HG03432 (cell line): ENCODE data around the gene LUZP1.

Source experiments
- ATAC-seq: cut with Tn5 transposase; IDR thresholded peaks from one replicate; pipeline ENCODE4 v1.9.1; 2021; ENCODE audit warnings: mild to moderate bottlenecking, moderate library complexity; ENCODE audit not compliant: unreplicated experiment

Gene LUZP1

GRCh38 chr1:23118407-23118806 is 50.2 kb downstream of the LUZP1 start:
- no peak for ATAC-seq

- ATAC-seq = no peak
These were observed 51.5 kb downstream of the LUZP1 start for GRCh38 chr1:23116921-23117699.

GRCh38 chr1:23116216-23116836 is 52.3 kb downstream of the LUZP1 start:
- no peak for ATAC-seq

- ATAC-seq = no peak
These were observed 54.1 kb downstream of the LUZP1 start for GRCh38 chr1:23114424-23115079.

GRCh38 chr1:23111600-23112535 is 56.8 kb downstream of the LUZP1 start:
- no peak for ATAC-seq

- ATAC-seq = no peak
These were observed 58.3 kb downstream of the LUZP1 start for GRCh38 chr1:23110391-23110790.

GRCh38 chr1:23108918-23109533 is 59.6 kb downstream of the LUZP1 start:
- ATAC-seq = no peak

- no peak for ATAC-seq
These were observed 65.4 kb downstream of the LUZP1 start for GRCh38 chr1:23103001-23103889.

GRCh38 chr1:23102289-23102688 is 66.4 kb downstream of the LUZP1 start:
- ATAC-seq = no peak

- ATAC-seq = no peak
These were observed 66.8 kb downstream of the LUZP1 start for GRCh38 chr1:23101887-23102286.

- ATAC-seq = no peak
These were observed 67.4 kb downstream of the LUZP1 start for GRCh38 chr1:23101101-23101827.

GRCh38 chr1:23100074-23100748 is 68.4 kb downstream of the LUZP1 start:
- ATAC-seq = no peak

- no peak for ATAC-seq
These were observed 69.5 kb downstream of the LUZP1 start for GRCh38 chr1:23099171-23099536.

GRCh38 chr1:23098463-23099170 is 70.0 kb downstream of the LUZP1 start:
- no peak for ATAC-seq

GRCh38 chr1:23097316-23097715 is 71.3 kb downstream of the LUZP1 start:
- ATAC-seq = no peak

- ATAC-seq = no peak
These were observed 76.2 kb downstream of the LUZP1 start for GRCh38 chr1:23092447-23092846.

- no peak for ATAC-seq
These were observed 77.1 kb downstream of the LUZP1 start for GRCh38 chr1:23091545-23091944.

GRCh38 chr1:23090056-23090455 is 78.6 kb downstream of the LUZP1 start:
- no peak for ATAC-seq
